Neuronal stem cell (in vitro differentiated cells): Measurements from ENCODE around the gene C4orf51.

Experiments
- DNase-seq: peaks from one replicate; pipeline ENCODE4 v3.0.0-alpha.2; 2013; ENCODE audit warnings: low spot score
- H2AFZ ChIP-seq: one replicate; pipeline ENCODE4 v1.6.1; 2013; ENCODE audit warnings: mild to moderate bottlenecking, low read length, inconsistent platforms
- H2AK5ac ChIP-seq: 2 replicates; pipeline ENCODE4 v1.6.1; 2013; ENCODE audit warnings: low read depth, mild to moderate bottlenecking, inconsistent platforms, low read length, moderate library complexity, mixed read lengths
- H2BK120ac ChIP-seq: 2 replicates; pipeline ENCODE4 v1.6.1; 2013; ENCODE audit warnings: low read depth, mild to moderate bottlenecking, inconsistent platforms, low read length, moderate library complexity, mixed read lengths
- H2BK12ac ChIP-seq: one replicate; pipeline ENCODE4 v1.6.1; 2013; ENCODE audit warnings: low read length, inconsistent platforms
- H2BK15ac ChIP-seq: 2 replicates; pipeline ENCODE4 v1.6.1; 2013; ENCODE audit warnings: mild to moderate bottlenecking, low read length, inconsistent platforms, mixed read lengths
- H2BK5ac ChIP-seq: one replicate; pipeline ENCODE4 v1.6.1; 2013; ENCODE audit warnings: inconsistent platforms, mild to moderate bottlenecking, low read length, moderate library complexity
- H3K14ac ChIP-seq: one replicate; pipeline ENCODE4 v1.6.1; 2013; ENCODE audit warnings: low read length, inconsistent platforms
- H3K18ac ChIP-seq: 2 replicates; pipeline ENCODE4 v1.6.1; 2013; ENCODE audit warnings: low read length, inconsistent platforms
- H3K23ac ChIP-seq: 2 replicates; pipeline ENCODE4 v1.6.1; 2013; ENCODE audit warnings: low read depth, mild to moderate bottlenecking, mixed read lengths, low read length, inconsistent platforms; ENCODE audit not compliant: poor library complexity
- H3K27ac ChIP-seq: replicated peaks from 3 replicates; pipeline ENCODE4 v1.5.1; 2013; ENCODE audit warnings: low read length, inconsistent platforms
- H3K27me3 ChIP-seq, 3 experiments: 2 replicates each; pipeline ENCODE4 v1.6.1; 2013; ENCODE audit warnings: low read length in 3 of 3, mild to moderate bottlenecking in 2 of 3, inconsistent platforms in 1 of 3, low read depth in 1 of 3, mixed read lengths in 1 of 3, moderate library complexity in 1 of 3; ENCODE audit not compliant: control insufficient read depth in 3 of 3, insufficient read depth in 3 of 3
- H3K36me3 ChIP-seq, 2 donors: replicated peaks in 1 of 2; 2 replicates each; pipeline ENCODE4 v1.6.1; 2013; ENCODE audit warnings: low read length in 2 of 2; ENCODE audit not compliant: control insufficient read depth in 2 of 2, insufficient read depth in 2 of 2
- H3K4ac ChIP-seq: 2 replicates; pipeline ENCODE4 v1.6.1; 2013; ENCODE audit warnings: inconsistent platforms, mild to moderate bottlenecking, low read length, moderate library complexity
- H3K4me1 ChIP-seq, 2 donors: 1 replicate in 1 of 2; 2 replicates in 1 of 2; pipeline ENCODE4 v1.6.1; 2013; ENCODE audit warnings: low read length in 2 of 2, low read depth in 1 of 2; ENCODE audit not compliant: control insufficient read depth in 2 of 2, insufficient read depth in 1 of 2
- H3K4me2 ChIP-seq: one replicate; pipeline ENCODE4 v1.6.1; 2013; ENCODE audit warnings: mild to moderate bottlenecking, low read length, inconsistent platforms; ENCODE audit not compliant: insufficient read depth, poor library complexity, severe bottlenecking
- H3K4me3 ChIP-seq, 2 donors: 2 replicates each; pipeline ENCODE4 v1.5.1; 2013; ENCODE audit warnings: low read length in 2 of 2, mild to moderate bottlenecking in 2 of 2, inconsistent platforms in 1 of 2, moderate library complexity in 1 of 2
- H3K79me1 ChIP-seq: one replicate; pipeline ENCODE4 v1.6.1; 2013; ENCODE audit warnings: low read depth, mild to moderate bottlenecking, inconsistent platforms, low read length, moderate library complexity
- H3K9ac ChIP-seq: one replicate; pipeline ENCODE4 v1.6.1; 2013; ENCODE audit warnings: mild to moderate bottlenecking, low read depth, low read length, inconsistent platforms; ENCODE audit not compliant: poor library complexity
- H3K9me3 ChIP-seq, 2 donors: replicated peaks in 1 of 2; 2 replicates each; pipeline versions ENCODE3 to v1.6.1; 2013; ENCODE audit warnings: low read length in 2 of 2, mild to moderate bottlenecking in 2 of 2, inconsistent platforms in 1 of 2, low read depth in 1 of 2, mixed read lengths in 1 of 2, moderate library complexity in 1 of 2; ENCODE audit not compliant: control insufficient read depth in 2 of 2, insufficient read depth in 1 of 2
- H4K8ac ChIP-seq: one replicate; pipeline ENCODE4 v1.6.1; 2013; ENCODE audit warnings: low read depth, mild to moderate bottlenecking, inconsistent platforms, low read length, moderate library complexity
- H4K91ac ChIP-seq: one replicate; pipeline ENCODE4 v1.6.1; 2013; ENCODE audit warnings: low read length, low read depth, mild to moderate bottlenecking, inconsistent platforms; ENCODE audit not compliant: poor library complexity
- WGBS, 2 donors: extraction: QIAGEN DNeasy Blood & Tissue Kit; methylation state at CpG; one replicate each; pipeline ENCODE4 v1.1.7; 2013; ENCODE audit warnings: missing lambda C conversion rate in 2 of 2, mixed read lengths in 1 of 2; ENCODE audit not compliant: insufficient read length in 2 of 2, insufficient replicate concordance in 1 of 2; ENCODE audit errors: extremely low coverage in 2 of 2; 5-methylcytosine and 5-hydroxymethylcytosine counted together

C4orf51 gene

DNA sequence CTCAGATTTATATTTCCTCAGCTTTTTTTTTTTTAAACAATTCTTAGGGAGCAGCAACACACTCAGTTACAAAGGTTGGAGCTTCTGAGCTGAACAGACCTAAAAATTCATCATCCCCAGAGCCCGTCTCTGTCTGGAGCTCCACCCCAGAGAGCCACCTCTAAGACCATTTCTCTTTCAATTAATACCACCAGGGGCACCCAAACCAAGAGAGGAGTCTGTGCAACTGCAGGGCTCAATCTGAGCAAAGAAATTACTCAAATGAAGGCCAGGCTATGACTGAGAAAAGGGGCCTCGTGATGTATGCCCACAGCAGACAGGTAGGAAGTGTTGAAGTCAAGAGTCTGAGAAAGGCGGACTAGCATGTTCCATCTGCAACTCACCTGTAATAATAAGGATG is 95.5 kb downstream of the C4orf51 start:
- Histone ChIP-seq H3K4ac (no peak overlapping the region), H3K18ac (no peak overlapping the region), H3K9ac (peak overlapping the region; percentile 63), H3K36me3 (peaks cover 5 to 87% of the 10 kb centered on the region in 2 donors), H3K27ac (no peak overlapping the region), H3K4me3 (no peak overlapping the region), H2AFZ (no peak overlapping the region), H3K79me1 (no peaks in the 10 kb centered on the region), H3K27me3 (no peaks in the 10 kb centered on the region), H3K4me2 (no peak overlapping the region), H3K23ac (no peak overlapping the region), H3K9me3 (no peaks in the 10 kb centered on the region), H3K14ac (no peak overlapping the region), H2BK120ac (no peak overlapping the region), H4K8ac (no peak overlapping the region), H2BK15ac (no peak overlapping the region), H2BK5ac (no peak overlapping the region), H3K4me1 (no peaks in the 10 kb centered on the region), H2AK5ac (no peak overlapping the region), H4K91ac (no peak overlapping the region), H2BK12ac (no peak overlapping the region)
- WGBS, 2 donors, result no CpG with 5 or more reads among the region's 3 CpGs
- DNase-seq, result no peak

DNA sequence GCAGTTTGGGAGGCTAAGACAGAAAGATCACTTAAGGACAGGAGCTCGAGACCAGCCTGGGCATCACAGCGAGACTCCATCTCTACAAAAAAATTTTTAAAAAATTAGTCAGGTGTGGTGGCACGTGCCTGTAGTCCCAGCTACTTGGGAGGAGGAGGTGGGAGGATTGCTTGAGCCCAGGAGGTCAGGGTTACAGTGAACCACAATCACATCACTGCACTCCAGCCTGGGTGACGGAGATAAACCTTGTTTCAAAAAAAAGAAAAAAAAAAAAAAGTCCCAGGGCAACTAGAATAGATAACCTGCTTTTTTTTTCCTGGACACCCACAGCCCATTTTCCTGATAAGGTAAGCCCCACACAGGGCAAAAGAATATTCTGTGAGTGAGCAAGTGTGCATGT is 96.3 kb downstream of the C4orf51 start:
- no peak overlapping the region for H3K4me3 ChIP-seq
- no peaks in the 10 kb centered on the region for H3K27me3 ChIP-seq
- H2BK5ac ChIP-seq, result no peak overlapping the region
- no peak for DNase-seq
- H2AK5ac ChIP-seq, result no peak overlapping the region
- H3K36me3 ChIP-seq, result peaks cover 5 to 81% of the 10 kb centered on the region in 2 donors
- no peak overlapping the region for H3K4me2 ChIP-seq
- no CpG with 5 or more reads among the region's 4 CpGs for WGBS, 2 donors
- no peak overlapping the region for H4K91ac ChIP-seq
- H3K4me1 ChIP-seq, result no peaks in the 10 kb centered on the region
- no peak overlapping the region for H3K4ac ChIP-seq
- no peak overlapping the region for H2BK12ac ChIP-seq
- no peak overlapping the region for H3K23ac ChIP-seq
- H2BK15ac ChIP-seq, result no peak overlapping the region
- H4K8ac ChIP-seq, result no peak overlapping the region
- no peak overlapping the region for H3K18ac ChIP-seq
- no peak overlapping the region for H3K27ac ChIP-seq
- no peak overlapping the region for H2AFZ ChIP-seq
- no peak overlapping the region for H3K9ac ChIP-seq
- no peaks in the 10 kb centered on the region for H3K79me1 ChIP-seq
- H3K9me3 ChIP-seq, result no peaks in the 10 kb centered on the region
- no peak overlapping the region for H3K14ac ChIP-seq
- H2BK120ac ChIP-seq, result no peak overlapping the region

DNA sequence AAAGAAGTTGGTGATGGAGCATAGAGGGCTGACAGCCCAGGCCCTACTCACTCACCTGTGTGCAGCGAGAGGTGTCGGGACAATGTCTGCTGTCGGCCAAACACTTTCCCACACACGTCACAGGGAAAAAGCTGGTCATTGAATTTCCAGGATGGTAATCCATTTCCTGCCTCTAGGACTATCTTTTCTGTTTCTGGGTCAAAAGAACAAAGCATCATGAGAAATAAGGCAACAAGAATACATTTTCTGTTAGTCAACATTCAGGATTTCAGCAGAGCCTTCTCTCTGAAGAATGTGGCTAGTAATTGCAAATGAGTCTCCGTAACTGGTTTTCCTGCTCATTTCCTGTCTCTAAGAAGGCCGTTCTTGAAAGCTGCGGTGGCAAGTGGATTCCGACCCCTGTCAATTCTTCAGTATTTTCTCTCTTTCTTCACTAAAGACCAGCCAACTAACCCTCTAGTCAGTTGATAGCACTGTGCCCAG is 99.4 kb downstream of the C4orf51 start:
- H4K91ac ChIP-seq, result no peak overlapping the region
- no peak overlapping the region for H3K4me3 ChIP-seq
- no peak overlapping the region for H3K23ac ChIP-seq
- H4K8ac ChIP-seq, result no peak overlapping the region
- H2BK15ac ChIP-seq, result no peak overlapping the region
- no peak overlapping the region for H2BK120ac ChIP-seq
- H2BK5ac ChIP-seq, result no peak overlapping the region
- no peak for DNase-seq
- no peak overlapping the region for H2AFZ ChIP-seq
- no peak overlapping the region for H3K14ac ChIP-seq
- no peak overlapping the region for H2BK12ac ChIP-seq
- H3K27ac ChIP-seq, result no peak overlapping the region
- no peak overlapping the region for H3K4ac ChIP-seq
- H3K9me3 ChIP-seq, result peaks cover 2 to 11% of the 10 kb centered on the region in 2 donors
- H3K79me1 ChIP-seq, result no peaks in the 10 kb centered on the region
- H3K9ac ChIP-seq, result no peak overlapping the region
- H3K4me2 ChIP-seq, result no peak overlapping the region
- no peak overlapping the region for H2AK5ac ChIP-seq
- H3K27me3 ChIP-seq, result no peaks in the 10 kb centered on the region
- no peak overlapping the region for H3K18ac ChIP-seq
- H3K4me1 ChIP-seq, result no peaks in the 10 kb centered on the region
- WGBS, 2 donors, result no CpG with 5 or more reads among the region's 8 CpGs
- peaks cover 6 to 76% of the 10 kb centered on the region in 2 donors for H3K36me3 ChIP-seq

DNA sequence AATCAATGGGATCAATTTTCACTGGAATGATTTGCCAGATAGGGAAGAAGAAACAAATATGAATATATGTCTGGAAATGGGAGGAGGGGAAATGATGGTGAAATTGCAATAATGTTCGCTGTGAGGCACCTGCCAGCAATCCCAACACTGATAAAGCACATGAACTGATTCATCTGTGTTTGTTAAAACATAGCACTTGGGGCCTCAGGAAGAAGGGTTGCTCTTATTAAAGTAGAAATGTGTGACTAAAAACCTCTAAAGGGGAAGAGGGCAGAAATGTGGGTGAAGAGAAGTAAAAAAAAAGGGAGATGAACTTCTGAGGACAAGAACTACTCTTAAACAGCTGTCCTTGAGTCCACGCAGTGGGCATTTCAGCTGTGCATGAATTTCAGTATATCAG is 101.4 kb downstream of the C4orf51 start:
- Histone ChIP-seq H3K23ac (no peak overlapping the region), H2BK12ac (no peak overlapping the region), H2BK120ac (no peak overlapping the region), H3K9ac (no peak overlapping the region), H4K91ac (no peak overlapping the region), H3K14ac (no peak overlapping the region), H2BK5ac (no peak overlapping the region), H2AFZ (no peak overlapping the region), H3K27me3 (no peaks in the 10 kb centered on the region), H3K4me3 (no peak overlapping the region), H3K79me1 (no peaks in the 10 kb centered on the region), H3K4me2 (no peak overlapping the region), H3K36me3 (peaks cover 1 to 60% of the 10 kb centered on the region in 2 donors), H4K8ac (no peak overlapping the region), H3K9me3 (peaks cover 2 to 14% of the 10 kb centered on the region in 2 donors), H3K4ac (no peak overlapping the region), H3K27ac (no peak overlapping the region), H3K18ac (no peak overlapping the region), H2BK15ac (no peak overlapping the region), H3K4me1 (no peaks in the 10 kb centered on the region), H2AK5ac (no peak overlapping the region)
- no peak for DNase-seq
- WGBS, 2 donors, result no CpG with 5 or more reads among the region's 2 CpGs
